ENCODE data around the gene MRLN. TPM values are rescaled to one million over a fixed set of nuclear protein-coding genes. Genes with fewer than 3 reads are reported as not detected.
"Not testable (repeated sequence)": the region's sequence is repeated elsewhere in the genome, so short reads cannot be mapped to it uniquely, and the experiment has no call there.

The MRLN gene
- total RNA-seq, 2 experiments from 2014 or later: 0.56 TPM; not detected in 1

- Mint-ChIP-seq H3K4me3 (no peak overlapping the region), H3K4me1 (ENCODE audit: low read depth) (no peaks in the 10 kb centered on the region), H3K27ac (no peak overlapping the region), H3K36me3 (ENCODE audit: low read depth) (no peaks in the 10 kb centered on the region), H3K27me3 (peaks cover 13% of the 10 kb centered on the region), H3K9me3 (no peaks in the 10 kb centered on the region)
- TF ChIP-seq, protein P1, sequence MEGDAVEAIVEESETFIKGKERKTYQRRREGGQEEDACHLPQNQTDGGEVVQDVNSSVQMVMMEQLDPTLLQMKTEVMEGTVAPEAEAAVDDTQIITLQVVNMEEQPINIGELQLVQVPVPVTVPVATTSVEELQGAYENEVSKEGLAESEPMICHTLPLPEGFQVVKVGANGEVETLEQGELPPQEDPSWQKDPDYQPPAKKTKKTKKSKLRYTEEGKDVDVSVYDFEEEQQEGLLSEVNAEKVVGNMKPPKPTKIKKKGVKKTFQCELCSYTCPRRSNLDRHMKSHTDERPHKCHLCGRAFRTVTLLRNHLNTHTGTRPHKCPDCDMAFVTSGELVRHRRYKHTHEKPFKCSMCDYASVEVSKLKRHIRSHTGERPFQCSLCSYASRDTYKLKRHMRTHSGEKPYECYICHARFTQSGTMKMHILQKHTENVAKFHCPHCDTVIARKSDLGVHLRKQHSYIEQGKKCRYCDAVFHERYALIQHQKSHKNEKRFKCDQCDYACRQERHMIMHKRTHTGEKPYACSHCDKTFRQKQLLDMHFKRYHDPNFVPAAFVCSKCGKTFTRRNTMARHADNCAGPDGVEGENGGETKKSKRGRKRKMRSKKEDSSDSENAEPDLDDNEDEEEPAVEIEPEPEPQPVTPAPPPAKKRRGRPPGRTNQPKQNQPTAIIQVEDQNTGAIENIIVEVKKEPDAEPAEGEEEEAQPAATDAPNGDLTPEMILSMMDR (IDR thresholded peaks at IDR 0.05): no peak
- H3K27me3 ChIP-seq (ENCODE audit: control insufficient read depth in 1 of 2, insufficient read depth in 2 of 2, low read length in 2 of 2): no peaks in the 10 kb centered on the region
- H3K9me3 ChIP-seq (ENCODE audit: control insufficient read depth in 1 of 2, insufficient read depth in 1 of 2, low read length in 2 of 2): no peaks in the 10 kb centered on the region
- H3K27ac ChIP-seq (ENCODE audit: low read depth in 1 of 2, low read length in 2 of 2): no peak overlapping the region
- H3K4me3 ChIP-seq (ENCODE audit: low read length): no peak overlapping the region
- no peaks in the 10 kb centered on the region for H3K4me1 ChIP-seq (ENCODE audit: insufficient read depth, low read length)
- DNase-seq: no peak
- no peaks in the 10 kb centered on the region for H3K36me3 ChIP-seq (ENCODE audit: insufficient read depth, low read length)
- POLR2A ChIA-PET: no interaction called here
- CTCF ChIA-PET: no interaction called here
- intact Hi-C loops (cut with DNase I, micrococcal nuclease): no loop called here
- no peak for ATAC-seq (ENCODE audit: poor library complexity)
These were observed 18.0 kb downstream of the MRLN start for GRCh38 chr10:59735296-59735695.

- Histone ChIP-seq H3K27ac (ENCODE audit: low read depth in 1 of 2, low read length in 2 of 2) (no peak overlapping the region), H3K36me3 (ENCODE audit: insufficient read depth, low read length) (no peaks in the 10 kb centered on the region), H3K4me3 (ENCODE audit: low read length) (no peak overlapping the region), H3K27me3 (ENCODE audit: control insufficient read depth in 1 of 2, insufficient read depth in 2 of 2, low read length in 2 of 2) (no peaks in the 10 kb centered on the region), H3K9me3 (ENCODE audit: control insufficient read depth in 1 of 2, insufficient read depth in 1 of 2, low read length in 2 of 2) (no peaks in the 10 kb centered on the region), H3K4me1 (ENCODE audit: insufficient read depth, low read length) (no peaks in the 10 kb centered on the region)
- ATAC-seq (ENCODE audit: poor library complexity): no peak
- no peak for DNase-seq
- ChIA-PET CTCF (no interaction called here), POLR2A (no interaction called here)
- Mint-ChIP-seq H3K27ac (no peak overlapping the region), H3K4me3 (no peak overlapping the region), H3K9me3 (no peaks in the 10 kb centered on the region), H3K36me3 (ENCODE audit: low read depth) (no peaks in the 10 kb centered on the region), H3K27me3 (peaks cover 13% of the 10 kb centered on the region), H3K4me1 (ENCODE audit: low read depth) (no peaks in the 10 kb centered on the region)
- TF ChIP-seq, protein P1 (IDR thresholded peaks at IDR 0.05): no peak
- intact Hi-C loops (cut with DNase I, micrococcal nuclease): no loop called here
These were observed 19.2 kb downstream of the MRLN start for GRCh38 chr10:59734014-59734462.

DNA sequence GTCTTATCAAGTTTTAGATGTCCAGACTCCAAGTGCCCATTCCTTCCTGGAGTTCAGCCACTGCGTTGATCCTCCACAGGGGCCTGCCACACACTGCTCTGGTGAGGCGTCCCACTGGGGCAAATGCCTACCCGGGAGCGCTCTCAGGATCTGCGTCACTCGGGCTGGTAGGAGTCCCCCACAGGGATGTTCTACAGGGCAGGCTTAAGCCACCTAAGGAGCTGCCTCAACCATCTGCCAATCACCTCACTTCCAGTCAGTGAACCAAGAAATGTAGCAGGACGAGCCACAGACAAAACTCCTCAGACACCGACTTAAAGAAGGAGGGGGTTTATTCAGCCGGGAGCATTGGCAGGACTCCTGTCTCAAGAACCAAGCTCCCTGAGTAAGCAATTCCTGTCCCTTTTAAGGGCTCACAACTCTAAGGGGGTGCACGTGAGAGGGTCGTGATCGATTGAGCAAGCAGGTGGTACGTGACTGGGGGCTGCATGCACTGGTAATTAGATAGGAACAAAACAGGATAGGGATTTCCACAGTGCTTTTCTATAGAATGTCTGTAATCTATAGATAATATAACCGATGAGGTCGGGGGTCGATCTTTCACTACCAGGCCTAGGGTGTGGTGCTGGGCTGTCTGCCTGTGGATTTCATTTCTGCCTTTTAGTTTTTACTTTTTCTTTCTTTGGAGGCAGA lies 19.8 kb downstream of the MRLN start:
- H3K27ac ChIP-seq (ENCODE audit: low read depth in 1 of 2, low read length in 2 of 2); DNase-seq; H3K4me3 ChIP-seq (ENCODE audit: low read length); H3K36me3 Mint-ChIP-seq (ENCODE audit: low read depth); H3K9me3 ChIP-seq (ENCODE audit: control insufficient read depth in 1 of 2, insufficient read depth in 1 of 2, low read length in 2 of 2); H3K36me3 ChIP-seq (ENCODE audit: insufficient read depth, low read length); H3K9me3 Mint-ChIP-seq; ATAC-seq (ENCODE audit: poor library complexity); H3K27ac Mint-ChIP-seq; H3K4me1 ChIP-seq (ENCODE audit: insufficient read depth, low read length); H3K4me3 Mint-ChIP-seq; H3K27me3 ChIP-seq (ENCODE audit: control insufficient read depth in 1 of 2, insufficient read depth in 2 of 2, low read length in 2 of 2); CTCF ChIA-PET; intact Hi-C loops (cut with DNase I, micrococcal nuclease); POLR2A ChIA-PET; H3K4me1 Mint-ChIP-seq (ENCODE audit: low read depth): not testable (repeated sequence)
- peaks cover 10% of the 10 kb centered on the region for H3K27me3 Mint-ChIP-seq

DNA sequence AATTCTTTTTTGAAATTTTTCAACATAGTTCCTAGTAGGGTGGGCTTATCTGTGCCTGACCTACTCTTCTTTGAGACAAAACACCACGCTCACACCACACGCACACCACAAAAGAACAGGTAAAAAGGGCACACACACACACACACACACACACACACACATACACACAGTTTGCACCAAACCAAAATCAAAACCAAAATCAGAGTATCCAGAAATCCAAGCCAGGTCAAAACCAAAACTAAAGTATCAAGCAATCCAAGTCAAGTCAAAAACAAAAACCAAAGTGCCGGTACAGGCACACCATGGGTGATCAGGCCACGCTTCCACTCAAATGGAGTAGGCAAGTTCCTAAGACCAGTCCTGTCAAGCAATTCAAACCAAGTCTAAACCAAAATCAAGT lies 20.4 kb downstream of the MRLN start:
- H3K4me1 ChIP-seq (ENCODE audit: insufficient read depth, low read length); H3K4me3 ChIP-seq (ENCODE audit: low read length); H3K27me3 ChIP-seq (ENCODE audit: control insufficient read depth in 1 of 2, insufficient read depth in 2 of 2, low read length in 2 of 2); H3K9me3 Mint-ChIP-seq; H3K27me3 Mint-ChIP-seq; intact Hi-C loops (cut with DNase I, micrococcal nuclease); H3K27ac Mint-ChIP-seq; CTCF ChIA-PET; DNase-seq; ATAC-seq (ENCODE audit: poor library complexity); H3K4me3 Mint-ChIP-seq; POLR2A ChIA-PET; H3K4me1 Mint-ChIP-seq (ENCODE audit: low read depth); H3K9me3 ChIP-seq (ENCODE audit: control insufficient read depth in 1 of 2, insufficient read depth in 1 of 2, low read length in 2 of 2); H3K36me3 Mint-ChIP-seq (ENCODE audit: low read depth); H3K36me3 ChIP-seq (ENCODE audit: insufficient read depth, low read length); H3K27ac ChIP-seq (ENCODE audit: low read depth in 1 of 2, low read length in 2 of 2): not testable (repeated sequence)

DNA sequence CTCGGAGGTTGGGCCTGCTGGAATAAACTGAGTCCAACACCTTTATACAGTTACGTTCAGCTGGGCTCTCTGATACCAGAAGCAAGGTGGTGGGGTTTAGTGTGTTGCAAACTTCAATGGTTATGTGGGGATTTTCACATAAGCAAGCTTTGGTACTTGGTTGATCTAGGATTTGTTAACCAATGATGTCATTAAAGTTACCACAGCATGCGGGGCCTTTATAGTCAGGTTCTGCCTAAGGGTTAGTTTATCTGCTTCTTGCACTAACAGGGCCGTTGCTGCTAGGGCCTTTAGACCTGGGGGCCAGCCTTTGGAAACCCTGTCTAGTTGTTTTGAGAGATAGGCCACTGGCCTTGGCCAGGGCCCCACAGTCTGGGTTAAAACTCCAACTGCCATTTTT lies 24.1 kb downstream of the MRLN start:
- H3K36me3 ChIP-seq (ENCODE audit: insufficient read depth, low read length); DNase-seq; H3K4me1 ChIP-seq (ENCODE audit: insufficient read depth, low read length); H3K4me3 ChIP-seq (ENCODE audit: low read length); H3K9me3 Mint-ChIP-seq; intact Hi-C loops (cut with DNase I, micrococcal nuclease); H3K27ac Mint-ChIP-seq; H3K4me3 Mint-ChIP-seq; CTCF ChIA-PET; H3K36me3 Mint-ChIP-seq (ENCODE audit: low read depth); H3K4me1 Mint-ChIP-seq (ENCODE audit: low read depth); POLR2A ChIA-PET; H3K9me3 ChIP-seq (ENCODE audit: control insufficient read depth in 1 of 2, insufficient read depth in 1 of 2, low read length in 2 of 2); ATAC-seq (ENCODE audit: poor library complexity); H3K27me3 Mint-ChIP-seq; H3K27ac ChIP-seq (ENCODE audit: low read depth in 1 of 2, low read length in 2 of 2); H3K27me3 ChIP-seq (ENCODE audit: control insufficient read depth in 1 of 2, insufficient read depth in 2 of 2, low read length in 2 of 2): not testable (repeated sequence)
